Measurements from ENCODE around the gene PITPNC1. TPM values are rescaled to one million over a fixed set of nuclear protein-coding genes. Genes with fewer than 3 reads are reported as not detected.

Gene PITPNC1
- total RNA-seq, 1 donor from 2014 or later, result 39.7 TPM

DNA sequence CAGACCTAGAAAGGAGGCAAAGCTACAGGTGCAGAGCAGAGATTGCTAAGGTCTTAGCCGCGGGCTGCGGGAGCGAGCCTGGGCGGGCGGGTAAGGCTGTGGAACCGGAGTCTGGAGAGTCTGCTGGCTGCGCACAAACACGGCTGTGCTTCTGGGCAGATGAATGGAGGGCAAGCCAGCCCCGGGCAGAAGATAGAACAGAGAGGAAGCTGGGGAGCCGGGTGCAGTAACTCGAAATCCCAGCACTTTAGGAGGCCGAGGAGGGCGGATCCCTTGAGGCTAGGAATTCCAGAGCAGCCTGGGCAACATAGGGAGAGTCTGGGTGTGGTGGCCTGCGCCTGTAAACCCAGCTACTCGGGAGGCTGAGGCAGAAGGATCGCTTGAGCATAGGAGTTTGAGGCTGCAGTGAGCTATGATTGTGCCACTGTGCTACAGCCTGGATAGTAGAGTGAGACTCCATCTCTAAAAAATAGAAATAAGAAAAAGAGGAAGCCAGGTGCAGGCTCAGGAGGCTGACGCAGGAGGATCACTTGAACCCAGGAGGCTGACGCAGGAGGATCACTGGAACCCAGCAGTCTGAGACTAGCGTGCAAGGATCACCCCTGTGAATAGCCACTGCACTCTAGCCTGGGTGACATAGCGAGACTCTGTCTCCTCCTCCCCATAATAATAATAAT is 56.3 kb downstream of the PITPNC1 start:
- H3K36me3 Mint-ChIP-seq (ENCODE audit: low read depth, unreplicated experiment), result no peaks in the 10 kb centered on the region
- H3K4me3 Mint-ChIP-seq (ENCODE audit: unreplicated experiment), result no peak overlapping the region
- DNase-seq (ENCODE audit: low spot score), result no peak
- peaks cover 6% of the 10 kb centered on the region for H3K27me3 Mint-ChIP-seq (ENCODE audit: unreplicated experiment)
- no peaks in the 10 kb centered on the region for H3K9me3 Mint-ChIP-seq (ENCODE audit: unreplicated experiment)
- peak overlapping the region; percentile 58 for H3K27ac Mint-ChIP-seq (ENCODE audit: unreplicated experiment)
- H3K4me1 Mint-ChIP-seq (ENCODE audit: unreplicated experiment), result peaks cover 29% of the 10 kb centered on the region
- TF ChIP-seq, protein P1, sequence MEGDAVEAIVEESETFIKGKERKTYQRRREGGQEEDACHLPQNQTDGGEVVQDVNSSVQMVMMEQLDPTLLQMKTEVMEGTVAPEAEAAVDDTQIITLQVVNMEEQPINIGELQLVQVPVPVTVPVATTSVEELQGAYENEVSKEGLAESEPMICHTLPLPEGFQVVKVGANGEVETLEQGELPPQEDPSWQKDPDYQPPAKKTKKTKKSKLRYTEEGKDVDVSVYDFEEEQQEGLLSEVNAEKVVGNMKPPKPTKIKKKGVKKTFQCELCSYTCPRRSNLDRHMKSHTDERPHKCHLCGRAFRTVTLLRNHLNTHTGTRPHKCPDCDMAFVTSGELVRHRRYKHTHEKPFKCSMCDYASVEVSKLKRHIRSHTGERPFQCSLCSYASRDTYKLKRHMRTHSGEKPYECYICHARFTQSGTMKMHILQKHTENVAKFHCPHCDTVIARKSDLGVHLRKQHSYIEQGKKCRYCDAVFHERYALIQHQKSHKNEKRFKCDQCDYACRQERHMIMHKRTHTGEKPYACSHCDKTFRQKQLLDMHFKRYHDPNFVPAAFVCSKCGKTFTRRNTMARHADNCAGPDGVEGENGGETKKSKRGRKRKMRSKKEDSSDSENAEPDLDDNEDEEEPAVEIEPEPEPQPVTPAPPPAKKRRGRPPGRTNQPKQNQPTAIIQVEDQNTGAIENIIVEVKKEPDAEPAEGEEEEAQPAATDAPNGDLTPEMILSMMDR (IDR thresholded peaks at IDR 0.05; ENCODE audit: unreplicated experiment), result no peak

DNA sequence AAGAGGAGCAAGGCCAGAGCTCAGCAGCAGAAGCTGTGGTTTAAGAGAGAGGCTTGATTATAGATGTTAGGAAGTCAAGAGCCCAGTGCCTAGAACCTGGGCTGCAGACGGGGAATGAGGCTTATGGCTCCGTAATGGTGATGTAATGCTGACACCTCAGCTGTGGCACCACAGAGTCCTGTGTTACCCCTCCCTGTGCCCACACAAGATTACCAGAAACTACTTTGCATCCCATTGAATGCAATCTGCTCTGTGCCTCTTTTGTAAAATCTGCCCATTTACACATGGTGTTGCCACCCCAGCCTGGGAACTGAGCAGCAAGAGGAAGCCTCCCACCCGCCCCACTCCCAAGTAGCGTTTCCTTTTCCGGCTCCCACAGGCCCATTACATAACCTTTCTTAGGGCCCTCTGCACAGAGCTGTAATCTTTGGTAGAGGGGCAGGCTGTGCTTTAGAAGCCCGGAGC is 57.0 kb downstream of the PITPNC1 start:
- H3K4me1 Mint-ChIP-seq (ENCODE audit: unreplicated experiment), result peaks cover 31% of the 10 kb centered on the region
- no peak for DNase-seq (ENCODE audit: low spot score)
- H3K27ac Mint-ChIP-seq (ENCODE audit: unreplicated experiment), result peak overlapping the region; percentile 81
- no peaks in the 10 kb centered on the region for H3K36me3 Mint-ChIP-seq (ENCODE audit: low read depth, unreplicated experiment)
- H3K4me3 Mint-ChIP-seq (ENCODE audit: unreplicated experiment), result no peak overlapping the region
- no peaks in the 10 kb centered on the region for H3K9me3 Mint-ChIP-seq (ENCODE audit: unreplicated experiment)
- TF ChIP-seq, protein P1 (IDR thresholded peaks at IDR 0.05; ENCODE audit: unreplicated experiment), result no peak
- H3K27me3 Mint-ChIP-seq (ENCODE audit: unreplicated experiment), result peaks cover 6% of the 10 kb centered on the region

DNA sequence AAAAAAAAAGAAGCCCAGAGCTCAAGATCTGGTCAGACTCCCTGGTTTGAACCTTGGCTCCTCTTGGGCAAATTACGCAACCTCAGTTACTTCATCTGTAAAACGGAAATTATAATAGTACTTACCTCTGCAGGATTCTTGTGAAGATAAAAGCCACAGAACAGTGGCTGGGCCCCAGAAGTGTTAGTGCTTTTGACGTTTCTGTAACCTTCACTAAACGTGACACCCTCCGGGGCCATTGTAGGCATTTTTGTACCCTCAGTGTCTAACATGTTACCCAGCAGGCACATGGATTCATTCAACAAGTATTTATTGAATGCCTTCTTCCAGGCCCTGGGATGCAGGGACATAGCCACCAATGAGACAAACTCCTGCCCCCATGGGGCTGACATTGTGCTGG is 58.0 kb downstream of the PITPNC1 start:
- no peak for DNase-seq (ENCODE audit: low spot score)
- peaks cover 35% of the 10 kb centered on the region for H3K4me1 Mint-ChIP-seq (ENCODE audit: unreplicated experiment)
- H3K36me3 Mint-ChIP-seq (ENCODE audit: low read depth, unreplicated experiment), result no peaks in the 10 kb centered on the region
- TF ChIP-seq, protein P1 (IDR thresholded peaks at IDR 0.05; ENCODE audit: unreplicated experiment), result no peak
- H3K9me3 Mint-ChIP-seq (ENCODE audit: unreplicated experiment), result no peaks in the 10 kb centered on the region
- no peak overlapping the region for H3K4me3 Mint-ChIP-seq (ENCODE audit: unreplicated experiment)
- peak overlapping the region; percentile 30 for H3K27ac Mint-ChIP-seq (ENCODE audit: unreplicated experiment)
- peaks cover 6% of the 10 kb centered on the region for H3K27me3 Mint-ChIP-seq (ENCODE audit: unreplicated experiment)

DNA sequence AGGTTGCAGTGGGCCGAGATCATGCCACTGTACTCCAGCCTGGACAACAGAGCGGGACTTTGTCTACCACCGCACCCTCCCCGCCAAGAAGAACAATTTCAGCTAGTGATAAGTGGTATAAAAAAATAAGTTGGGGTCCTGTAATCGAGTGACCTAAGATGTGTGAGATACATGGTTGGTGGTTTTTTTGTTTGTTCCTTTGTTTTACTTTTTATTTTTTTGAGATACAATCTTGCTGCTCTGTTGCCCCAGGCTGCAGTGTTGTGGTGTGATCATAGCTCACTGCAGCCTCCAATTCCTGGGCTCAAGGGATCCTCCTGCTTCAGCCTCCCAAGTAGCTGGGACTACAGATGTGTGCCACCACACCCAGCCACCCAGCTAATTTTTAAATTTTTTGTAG is 58.7 kb downstream of the PITPNC1 start:
- Mint-ChIP-seq H3K9me3 (ENCODE audit: unreplicated experiment) (no peaks in the 10 kb centered on the region), H3K27ac (ENCODE audit: unreplicated experiment) (no peak overlapping the region)

DNA sequence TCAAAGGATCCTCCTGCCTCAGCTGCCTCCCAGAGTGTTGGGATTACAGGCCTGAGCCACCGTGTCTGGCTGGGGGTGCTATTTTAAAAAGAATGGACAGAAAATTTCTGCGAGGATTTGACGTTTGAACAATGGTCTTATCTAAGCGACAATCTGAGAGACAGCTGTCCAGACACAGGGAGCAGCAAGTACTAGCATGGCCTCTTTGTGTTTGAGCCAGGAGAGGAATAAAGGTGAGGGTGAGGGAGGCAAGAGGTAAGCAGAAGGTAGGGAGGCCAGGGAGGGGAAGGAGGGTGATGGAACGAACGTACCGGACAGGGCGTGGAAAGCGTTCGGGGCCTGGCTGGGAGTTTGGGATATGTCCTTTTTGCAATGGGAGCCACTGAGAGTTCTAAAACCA is 59.2 kb downstream of the PITPNC1 start:
- no peak for DNase-seq (ENCODE audit: low spot score)
- H3K36me3 Mint-ChIP-seq (ENCODE audit: low read depth, unreplicated experiment), result no peaks in the 10 kb centered on the region
- H3K27ac Mint-ChIP-seq (ENCODE audit: unreplicated experiment), result peak overlapping the region; percentile 83
- no peaks in the 10 kb centered on the region for H3K9me3 Mint-ChIP-seq (ENCODE audit: unreplicated experiment)
- H3K4me3 Mint-ChIP-seq (ENCODE audit: unreplicated experiment), result no peak overlapping the region
- TF ChIP-seq, protein P1 (IDR thresholded peaks at IDR 0.05; ENCODE audit: unreplicated experiment), result no peak
- H3K4me1 Mint-ChIP-seq (ENCODE audit: unreplicated experiment), result peaks cover 39% of the 10 kb centered on the region
- peaks cover 6% of the 10 kb centered on the region for H3K27me3 Mint-ChIP-seq (ENCODE audit: unreplicated experiment)

More for the DNA sequence above, 58.7 kb downstream of the PITPNC1 start:
- Mint-ChIP-seq H3K4me1 (ENCODE audit: unreplicated experiment) (peaks cover 35% of the 10 kb centered on the region), H3K27me3 (ENCODE audit: unreplicated experiment) (peaks cover 6% of the 10 kb centered on the region), H3K4me3 (ENCODE audit: unreplicated experiment) (no peak overlapping the region), H3K36me3 (ENCODE audit: low read depth, unreplicated experiment) (no peaks in the 10 kb centered on the region)
- no peak for DNase-seq (ENCODE audit: low spot score)
- TF ChIP-seq, protein P1 (IDR thresholded peaks at IDR 0.05; ENCODE audit: unreplicated experiment), result no peak
